Hematopoietic multipotent progenitor cell treated with erythropoietin and hydrocortisone succinate and interleukin-3 and kit ligand, for 4 days (in vitro differentiated cells): ENCODE data around the gene SHC1.
"Not testable (repeated sequence)": the region's sequence is repeated elsewhere in the genome, so short reads cannot be mapped to it uniquely, and the experiment has no call there.

ENCODE experiments used
- DNase-seq: peaks from one replicate; pipeline ENCODE4 v3.0.0-alpha.2; 2015

SHC1 gene

GRCh38 chr1:154995301-154995983 lies 24.9 kb upstream of the SHC1 start:
- peak; percentile 83 for DNase-seq

- peak; percentile 52 for DNase-seq
These were observed 24.0 kb upstream of the SHC1 start for GRCh38 chr1:154994591-154994990.

GRCh38 chr1:154994269-154994587 lies 23.7 kb upstream of the SHC1 start:
- no peak for DNase-seq

- DNase-seq: no peak
These were observed 23.2 kb upstream of the SHC1 start, which contains the start of gene LENEP for GRCh38 chr1:154993572-154994268. Gene LENEP, plus strand, starts transcription at chr1:154993586. Its CDS starts 22 bp downstream, at chr1:154993608.

GRCh38 chr1:154992721-154993571 lies 22.4 kb upstream of the SHC1 start:
- DNase-seq: peak; percentile 64

GRCh38 chr1:154990276-154990675 lies 19.7 kb upstream of the SHC1 start:
- DNase-seq: no peak

- DNase-seq: no peak
These were observed 18.8 kb upstream of the SHC1 start for GRCh38 chr1:154989195-154989860.

- peak; percentile 66 for DNase-seq
These were observed 17.8 kb upstream of the SHC1 start for GRCh38 chr1:154988058-154988954.

- no peak for DNase-seq
These were observed 16.8 kb upstream of the SHC1 start for GRCh38 chr1:154987326-154987725.

GRCh38 chr1:154986736-154987135 lies 16.2 kb upstream of the SHC1 start:
- not testable (repeated sequence) for DNase-seq

- DNase-seq: no peak
These were observed 13.4 kb upstream of the SHC1 start for GRCh38 chr1:154983776-154984466.

- DNase-seq: peak; percentile 100
These were observed 12.5 kb upstream of the SHC1 start, which contains the start of gene FLAD1 for GRCh38 chr1:154982897-154983648. Gene FLAD1, plus strand, starts transcription at chr1:154983344. Its CDS starts 351 bp downstream, at chr1:154983695.

- peak; percentile 45 for DNase-seq
These were observed 11.8 kb upstream of the SHC1 start for GRCh38 chr1:154982341-154982740.

- DNase-seq: no peak
These were observed 7.8 kb upstream of the SHC1 start for GRCh38 chr1:154978360-154978759.

GRCh38 chr1:154977762-154978161 lies 7.2 kb upstream of the SHC1 start:
- not testable (repeated sequence) for DNase-seq

GRCh38 chr1:154975409-154976059 lies 5.0 kb upstream of the SHC1 start:
- DNase-seq: peak; percentile 77

GRCh38 chr1:154974808-154975408 lies 4.4 kb upstream of the SHC1 start:
- peak; percentile 99 for DNase-seq

- peak; percentile 100 for DNase-seq
These were observed 3.7 kb upstream of the SHC1 start, which contains the start of gene CKS1B for GRCh38 chr1:154974102-154974807. Gene CKS1B, plus strand, starts transcription at chr1:154974681. Its CDS starts 65 bp downstream, at chr1:154974746.
